K562 (cell line): ENCODE results near the gene DESI2. TPM values are rescaled to one million over a fixed set of nuclear protein-coding genes. Genes with fewer than 3 reads are reported as not detected.

Experiments
- ATAC-seq: fragments of 200-7000 bp; cut with Tn5 transposase; 3 replicates; pipeline ENCODE4 v1.9.1; 2020; ENCODE audit warnings: moderate library complexity
- BruUV-seq: library from RNA; stranded (reverse); fragments of 400-500 nt; replicated peaks from 2 replicates; lab custom pipeline; 2021; lab: Mats Ljungman, UMichigan
- CTCF ChIA-PET: fragments of 300-600 bp; formaldehyde crosslinking; extraction: SDS; loops from one replicate; lab custom pipeline; 2021; ENCODE audit warnings: low intra/inter-chr PET ratio; lab: Yijun Ruan, JAX
- POLR2A ChIA-PET: fragments of 300-600, 350-650 bp; sonication (Branson Sonifier 250); formaldehyde crosslinking; extraction: SDS; loops from one replicate; lab custom pipeline; 2021; ENCODE audit warnings: antibody characterized with exemption, inconsistent platforms; lab: Yijun Ruan, JAX
- DNase-seq, 4 experiments: peaks; one replicate each; pipeline versions ENCODE4 v3.0.0 to v3.0.0-alpha.2; 2011 to 2018; ENCODE audit warnings: low spot score in 3 of 4, mixed read lengths in 3 of 4; ENCODE audit errors: extremely low read depth in 1 of 4
- FAIRE-seq: peaks from 2 replicates; lab custom pipeline; 2011; peaks lifted over from hg19 to GRCh38; lab: Jason Lieb, UNC
- H2AFZ ChIP-seq: 2 replicates; pipeline ENCODE4 v1.6.0; 2011; ENCODE audit warnings: low read depth, low read length, control low read depth, inconsistent platforms
- H3K27ac ChIP-seq: fragments of 200-600 bp; 3 replicates; pipeline ENCODE4 v1.8.0; 2011; ENCODE audit warnings: low read depth, mild to moderate bottlenecking, control low read depth, inconsistent platforms, low read length, moderate library complexity, mixed read lengths; ENCODE audit errors: extremely low read depth
- H3K27me3 ChIP-seq, 2 experiments: fragments of 300-600 bp in 1 of 2; 2 replicates in 1 of 2; 3 replicates in 1 of 2; pipeline versions ENCODE4 v1.6.0 to v1.8.0; 2011; ENCODE audit warnings: inconsistent platforms in 2 of 2, low read length in 2 of 2, mild to moderate bottlenecking in 1 of 2, mixed read lengths in 1 of 2, moderate library complexity in 1 of 2; ENCODE audit not compliant: control insufficient read depth in 2 of 2, insufficient read depth in 2 of 2
- H3K36me3 ChIP-seq: fragments of 300-600 bp; 3 replicates; pipeline ENCODE4 v1.8.0; 2011; ENCODE audit warnings: mild to moderate bottlenecking, low read length, inconsistent platforms; ENCODE audit not compliant: control insufficient read depth, insufficient read depth
- H3K4me1 ChIP-seq, 2 experiments: fragments of 200-600 bp in 1 of 2; replicated peaks in 1 of 2; 2 replicates in 1 of 2; 3 replicates in 1 of 2; pipeline versions ENCODE4 v1.5.1 to v1.8.0; 2011; ENCODE audit warnings: inconsistent platforms in 2 of 2, low read length in 2 of 2, mild to moderate bottlenecking in 1 of 2, mixed read lengths in 1 of 2, moderate library complexity in 1 of 2; ENCODE audit not compliant: control insufficient read depth in 2 of 2, insufficient read depth in 2 of 2
- H3K4me2 ChIP-seq: 2 replicates; pipeline ENCODE4 v1.6.1; 2011; ENCODE audit warnings: low read length, control low read depth, inconsistent platforms, mixed read lengths; ENCODE audit not compliant: insufficient read depth
- H3K4me3 ChIP-seq: fragments of 200-600 bp; sonication (generic), shearing (Covaris generic); 2 replicates; pipeline ENCODE4 v1.5.1; 2016; ENCODE audit warnings: control low read depth, inconsistent platforms
- H3K79me2 ChIP-seq: fragments of 200-600 bp; 3 replicates; pipeline ENCODE4 v1.8.0; 2011; ENCODE audit warnings: low read length, inconsistent platforms; ENCODE audit not compliant: control insufficient read depth, insufficient read depth
- H3K9ac ChIP-seq, 2 experiments: 2 replicates each; pipeline versions ENCODE4 v1.6.0 to v1.6.1; 2011; ENCODE audit warnings: low read depth in 2 of 2, low read length in 2 of 2, control low read depth in 1 of 2, inconsistent platforms in 1 of 2, mild to moderate bottlenecking in 1 of 2, mixed read lengths in 1 of 2; ENCODE audit not compliant: insufficient read depth in 1 of 2
- H3K9me1 ChIP-seq: one replicate; pipeline ENCODE4 v1.6.0; 2011; ENCODE audit warnings: inconsistent platforms, mild to moderate bottlenecking, low read length, moderate library complexity; ENCODE audit not compliant: control insufficient read depth, insufficient read depth
- H3K9me3 ChIP-seq: replicated peaks from 2 replicates; pipeline ENCODE4 v1.5.1; 2011; ENCODE audit warnings: low read depth, low read length, inconsistent platforms; ENCODE audit not compliant: control insufficient read depth, insufficient read depth
- H4K20me1 ChIP-seq: replicated peaks from 2 replicates; pipeline ENCODE4 v1.6.1; 2011; ENCODE audit warnings: low read length, inconsistent platforms, mixed read lengths; ENCODE audit not compliant: control insufficient read depth, insufficient read depth
- E2F6 ChIP-seq, 2 experiments: IDR thresholded peaks; 2 replicates each; pipeline ENCODE4 v1.6.1; 2011; ENCODE audit warnings: borderline replicate concordance in 1 of 2, control low read depth in 1 of 2, low read depth in 1 of 2, low read length in 1 of 2, mild to moderate bottlenecking in 1 of 2, mixed read lengths in 1 of 2, moderate library complexity in 1 of 2; ENCODE audit not compliant: insufficient read depth in 1 of 2, insufficient read length in 1 of 2, poor library complexity in 1 of 2, severe bottlenecking in 1 of 2; ENCODE audit errors: extremely low read depth in 1 of 2
- MAFK ChIP-seq: IDR thresholded peaks from 2 replicates; pipeline ENCODE4 v1.6.1; 2011; ENCODE audit warnings: low read length, improper control_type of control experiment
- MAZ ChIP-seq, 2 experiments: fragments of 450-650 bp in 1 of 2; sonication (generic) in 1 of 2; formaldehyde crosslinking; IDR thresholded peaks in 1 of 2; conservative IDR thresholded peaks in 1 of 2; 2 replicates each; pipeline versions ENCODE4 v1.4.0 to v1.5.0; 2020; ENCODE audit warnings: mild to moderate bottlenecking in 1 of 2, missing genetic modification reagents in 1 of 2
- ZNF24 ChIP-seq: fragments of 450-650 bp; IDR thresholded peaks from 2 replicates; pipeline ENCODE4 v1.6.1; 2016
- ZNF436 ChIP-seq: fragments of 250-450, 450-650 bp; sonication (Bioruptor Pico); formaldehyde crosslinking; IDR thresholded peaks from 2 replicates; pipeline ENCODE4 v1.7.0; 2020; ENCODE audit warnings: mild to moderate bottlenecking
- WGBS: fragments of 100-300 bp; shearing (Covaris generic); methylation state at CpG from one replicate; pipeline ENCODE4 v1.1.6; 2016; ENCODE audit warnings: low coverage, mixed read lengths; ENCODE audit not compliant: insufficient coverage; ENCODE audit errors: missing lambda C conversion rate; 5-methylcytosine and 5-hydroxymethylcytosine counted together
- in situ Hi-C: fragments of 300-500 bp; cut with MboI; formaldehyde crosslinking; loops from 4 replicates; pipeline ENCODE4 v1.15.0; 2018; ENCODE audit warnings: inconsistent platforms, mixed read lengths
- intact Hi-C: fragments of 100-400 bp; cut with micrococcal nuclease; formaldehyde crosslinking; loops from 2 replicates; pipeline ENCODE4 v1.14.2; 2022
- polyA plus RNA-seq, 8 experiments: library from polyadenylated mRNA; depleted of rRNA in 4 of 8; stranded (reverse) in 5 of 8; unstranded in 3 of 8; fragments of >200 nt; fragmentation: Nextera tagmentation in 2 of 8; fragmentation: Illumina TruSeq in 1 of 8; extraction: Ambion mirVana in 2 of 8; extraction: Trizol in 1 of 8; gene quantifications; 2 replicates each; pipeline versions ENCODE4 v1.2.1 to v1.2.3, GENCODE V29; 2011 to 2014; ENCODE audit warnings: inconsistent platforms in 1 of 8, missing spikeins in 1 of 8
- total RNA-seq, 7 experiments: library from RNA; depleted of rRNA in 6 of 7; stranded (reverse); fragments of >200 nt in 6 of 7; fragmentation: Illumina TruSeq in 2 of 7; extraction: Trizol in 2 of 7; gene quantifications; 2 replicates each; pipeline versions ENCODE4 v1.2.1 to v1.2.3, GENCODE V29; 2011 to 2021; ENCODE audit warnings: low replicate concordance in 1 of 7

DESI2 gene
- total and polyA plus RNA-seq, 9 of the 15 experiments (the other 6 are each of a cell fraction or from before 2014, with no cell fraction given): 17.4 to 59.4 (median 38.4) TPM

GRCh38 chr1:244655186-244655585, 2.3 kb downstream of the DESI2 start:
- POLR2A ChIA-PET: interaction anchor here (1.0 kb wide), 1 partner anchor 54 kb away, joined by 3 read pairs; no protein-coding TSS in a partner anchor
- H3K27me3 ChIP-seq: no peaks in the 10 kb centered on the region
- TF ChIP-seq MAZ (CRISPR knock-in tag; conservative IDR thresholded peaks at IDR 0.05 in 1 of 2, IDR thresholded peaks at IDR 0.05 in 1 of 2) (no peak), E2F6 (IDR thresholded peaks at IDR 0.05; ENCODE audit: borderline replicate concordance in 1 of 2, extremely low read depth in 1 of 2, insufficient read depth in 1 of 2, insufficient read length in 1 of 2, low read depth in 1 of 2, low read length in 1 of 2, poor library complexity in 1 of 2, severe bottlenecking in 1 of 2) (no peak), MAFK (no peak), ZNF24 (no peak), ZNF436 (CRISPR knock-in tag) (no peak)
- in situ Hi-C loops: no loop called here
- BruUV-seq: no TSS peak
- H3K27ac ChIP-seq: no peak overlapping the region
- peak overlapping the region; percentile 76; the same call in 1 of the 2 replicates for H3K4me3 ChIP-seq
- FAIRE-seq (no peak), ATAC-seq (no peak), DNase-seq (no peak)
- 48% methylated on average over 1 of the region's 1 CpG for WGBS
- CTCF ChIA-PET: no interaction called here
- intact Hi-C loops: no loop called here
- H3K4me1 ChIP-seq: peaks cover 11 to 25% of the 10 kb centered on the region in 2 experiments; a peak in 4 of 5 replicates
- peak overlapping the region in 1 of 2 experiments; percentile 95; a peak in 2 of 4 replicates for H3K9ac ChIP-seq
- no peaks in the 10 kb centered on the region for H3K9me3 ChIP-seq
- no peaks in the 10 kb centered on the region for H3K9me1 ChIP-seq
- no peaks in the 10 kb centered on the region for H4K20me1 ChIP-seq
- no peak overlapping the region for H2AFZ ChIP-seq
- peaks cover 41% of the 10 kb centered on the region for H3K36me3 ChIP-seq
- H3K79me2 ChIP-seq: peaks cover 69% of the 10 kb centered on the region
- H3K4me2 ChIP-seq: peak overlapping the region; percentile 86
